ENCODE results near the gene HJV. TPM values are rescaled to one million over a fixed set of nuclear protein-coding genes. Genes with fewer than 3 reads are reported as not detected.

HJV gene
- total RNA-seq, 1 experiment from 2014 or later, result not detected

DNA sequence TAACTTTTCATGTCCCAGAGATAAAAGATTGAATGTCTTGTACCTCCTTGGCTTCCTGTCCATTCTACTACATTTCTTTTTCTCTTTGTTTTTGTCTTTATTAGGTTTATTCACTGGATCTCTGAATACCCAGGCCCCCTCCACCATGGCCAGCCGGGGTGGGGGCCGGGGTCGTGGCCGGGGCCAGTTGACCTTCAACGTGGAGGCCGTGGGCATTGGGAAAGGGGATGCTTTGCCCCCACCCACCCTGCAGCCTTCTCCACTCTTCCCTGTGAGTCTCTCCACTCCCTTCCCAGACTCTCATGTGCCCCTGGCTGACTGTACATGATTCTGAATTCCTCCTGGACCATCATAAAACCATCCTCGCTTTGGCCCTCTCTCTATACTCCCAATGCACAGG lies 46.8 kb downstream of the HJV start:
- RAD21 ChIA-PET (ENCODE audit: low non-redundant PET in 1 of 2, low total read pairs in 2 of 2, uncharacterized antibody in 2 of 2, unreplicated experiment in 2 of 2), result no interaction called here
- POLR2A ChIA-PET, result no interaction called here

GRCh38 chr1:145972580-145972979 lies 49.0 kb downstream of the HJV start:
- Histone ChIP-seq H2AFZ (ENCODE audit: low read depth, low read length, poor library complexity, severe bottlenecking) (no peak overlapping the region), H4K20me1 (ENCODE audit: insufficient read depth) (no peaks in the 10 kb centered on the region), H3K9me2 (ENCODE audit: insufficient read depth) (no peaks in the 10 kb centered on the region), H3K9me3 (ENCODE audit: control insufficient read depth in 1 of 2, insufficient read depth in 1 of 2, low read depth in 1 of 2, low read length in 2 of 2) (no peaks in the 10 kb centered on the region), H3K4me3 (replicated peaks in 1 of 2; ENCODE audit: low read depth in 1 of 2, low read length in 2 of 2) (no peak overlapping the region), H3K27ac (ENCODE audit: low read depth, low read length) (no peak overlapping the region), H3K4me2 (ENCODE audit: low read length) (no peak overlapping the region), H3K9ac (ENCODE audit: low read length) (no peak overlapping the region), H3K4me1 (ENCODE audit: control insufficient read depth in 1 of 2, insufficient read depth in 2 of 2, low read length in 2 of 2) (peaks cover 0 to 6% of the 10 kb centered on the region in 2 experiments; a peak in 2 of 4 replicates), H3K79me2 (ENCODE audit: insufficient read depth, low read length) (no peaks in the 10 kb centered on the region), H3K27me3 (ENCODE audit: insufficient read depth, low read length) (no peaks in the 10 kb centered on the region), H3K36me3 (ENCODE audit: control insufficient read depth in 1 of 2, insufficient read depth in 2 of 2, low read length in 2 of 2) (no peaks in the 10 kb centered on the region)
- intact Hi-C loops (cut with micrococcal nuclease), result no loop called here
- DNase-seq (ENCODE audit: low read depth, low spot score) (no peak), ATAC-seq (no peak)
- ChIA-PET CTCF (no interaction called here), POLR2A (no interaction called here), RAD21 (ENCODE audit: low non-redundant PET in 1 of 2, low total read pairs in 2 of 2, uncharacterized antibody in 2 of 2, unreplicated experiment in 2 of 2) (no interaction called here)
- no TSS peak for BruUV-seq (replicated peaks)
- TF ChIP-seq FOSL1 (IDR thresholded peaks at IDR 0.05; ENCODE audit: low read depth) (no peak), ZFX (IDR thresholded peaks at IDR 0.05) (no peak), ZNF274 (IDR thresholded peaks at IDR 0.05; ENCODE audit: low read depth, low read length) (no peak), CBX3 (IDR thresholded peaks at IDR 0.05; ENCODE audit: low read depth) (no peak), SIN3A (IDR thresholded peaks at IDR 0.05; ENCODE audit: low read depth) (no peak), YY1 (IDR thresholded peaks at IDR 0.05; ENCODE audit: extremely low read depth, insufficient replicate concordance, low read depth, low read length) (no peak), REST (IDR thresholded peaks at IDR 0.05; ENCODE audit: low read depth) (no peak), POLR2AphosphoS5 (IDR thresholded peaks at IDR 0.05; ENCODE audit: low read depth, low read length) (no peak)

More for the DNA sequence above, 46.8 kb downstream of the HJV start:
- intact Hi-C loops (cut with micrococcal nuclease), result loop anchor here (5.0 kb wide), 1 partner anchor 82 kb away; no protein-coding TSS in a partner anchor
- ATAC-seq (no peak), DNase-seq (ENCODE audit: low read depth, low spot score) (no peak)
- Histone ChIP-seq H3K4me3 (replicated peaks in 1 of 2; ENCODE audit: low read depth in 1 of 2, low read length in 2 of 2) (no peak overlapping the region), H3K4me1 (ENCODE audit: control insufficient read depth in 1 of 2, insufficient read depth in 2 of 2, low read length in 2 of 2) (peaks cover 19 to 27% of the 10 kb centered on the region in 2 experiments), H3K79me2 (ENCODE audit: insufficient read depth, low read length) (no peaks in the 10 kb centered on the region), H3K9me3 (ENCODE audit: control insufficient read depth in 1 of 2, insufficient read depth in 1 of 2, low read depth in 1 of 2, low read length in 2 of 2) (no peaks in the 10 kb centered on the region), H3K9me2 (ENCODE audit: insufficient read depth) (no peaks in the 10 kb centered on the region), H3K9ac (ENCODE audit: low read length) (no peak overlapping the region), H3K27me3 (ENCODE audit: insufficient read depth, low read length) (no peaks in the 10 kb centered on the region), H3K4me2 (ENCODE audit: low read length) (no peak overlapping the region), H3K27ac (ENCODE audit: low read depth, low read length) (no peak overlapping the region), H3K36me3 (ENCODE audit: control insufficient read depth in 1 of 2, insufficient read depth in 2 of 2, low read length in 2 of 2) (no peaks in the 10 kb centered on the region), H2AFZ (ENCODE audit: low read depth, low read length, poor library complexity, severe bottlenecking) (no peak overlapping the region), H4K20me1 (ENCODE audit: insufficient read depth) (no peaks in the 10 kb centered on the region)
- no TSS peak for BruUV-seq (replicated peaks)
- CTCF ChIA-PET, result no interaction called here
- TF ChIP-seq ZNF274 (IDR thresholded peaks at IDR 0.05; ENCODE audit: low read depth, low read length), result no peak
- TF ChIP-seq YY1 (IDR thresholded peaks at IDR 0.05; ENCODE audit: extremely low read depth, insufficient replicate concordance, low read depth, low read length), result no peak
- TF ChIP-seq SP1 (IDR thresholded peaks at IDR 0.05; ENCODE audit: low read depth), result no peak
- TF ChIP-seq SRF (IDR thresholded peaks at IDR 0.05; ENCODE audit: low read depth), result no peak
- TF ChIP-seq JUND (IDR thresholded peaks at IDR 0.05), result no peak
- TF ChIP-seq POLR2AphosphoS5 (IDR thresholded peaks at IDR 0.05; ENCODE audit: low read depth, low read length), result no peak
- no peak for TF ChIP-seq EZH2phosphoT487 (IDR thresholded peaks at IDR 0.05; ENCODE audit: borderline replicate concordance)
- no peak for TF ChIP-seq ELF1 (IDR thresholded peaks at IDR 0.05; ENCODE audit: borderline replicate concordance, low read depth)
- TF ChIP-seq POLR2A (IDR thresholded peaks at IDR 0.05; ENCODE audit: borderline replicate concordance, extremely low read depth, insufficient read depth, insufficient read length), result no peak
- no peak for TF ChIP-seq CEBPB (IDR thresholded peaks at IDR 0.05; ENCODE audit: low read depth)
- TF ChIP-seq, protein P1, sequence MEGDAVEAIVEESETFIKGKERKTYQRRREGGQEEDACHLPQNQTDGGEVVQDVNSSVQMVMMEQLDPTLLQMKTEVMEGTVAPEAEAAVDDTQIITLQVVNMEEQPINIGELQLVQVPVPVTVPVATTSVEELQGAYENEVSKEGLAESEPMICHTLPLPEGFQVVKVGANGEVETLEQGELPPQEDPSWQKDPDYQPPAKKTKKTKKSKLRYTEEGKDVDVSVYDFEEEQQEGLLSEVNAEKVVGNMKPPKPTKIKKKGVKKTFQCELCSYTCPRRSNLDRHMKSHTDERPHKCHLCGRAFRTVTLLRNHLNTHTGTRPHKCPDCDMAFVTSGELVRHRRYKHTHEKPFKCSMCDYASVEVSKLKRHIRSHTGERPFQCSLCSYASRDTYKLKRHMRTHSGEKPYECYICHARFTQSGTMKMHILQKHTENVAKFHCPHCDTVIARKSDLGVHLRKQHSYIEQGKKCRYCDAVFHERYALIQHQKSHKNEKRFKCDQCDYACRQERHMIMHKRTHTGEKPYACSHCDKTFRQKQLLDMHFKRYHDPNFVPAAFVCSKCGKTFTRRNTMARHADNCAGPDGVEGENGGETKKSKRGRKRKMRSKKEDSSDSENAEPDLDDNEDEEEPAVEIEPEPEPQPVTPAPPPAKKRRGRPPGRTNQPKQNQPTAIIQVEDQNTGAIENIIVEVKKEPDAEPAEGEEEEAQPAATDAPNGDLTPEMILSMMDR (IDR thresholded peaks at IDR 0.05 in 2 of 3, conservative IDR thresholded peaks at IDR 0.05 in 1 of 3; ENCODE audit: borderline replicate concordance in 1 of 3, insufficient read depth in 1 of 3, low read depth in 2 of 3, low read length in 2 of 3), result no peak
